ENCODE data around the gene SZT2.
"Not testable (repeated sequence)": the region's sequence is repeated elsewhere in the genome, so short reads cannot be mapped to it uniquely, and the experiment has no call there.

The SZT2 gene

GRCh38 chr1:43463479-43463878, 73.8 kb downstream of the SZT2 start:
- peak; percentile 5 for DNase-seq

DNA sequence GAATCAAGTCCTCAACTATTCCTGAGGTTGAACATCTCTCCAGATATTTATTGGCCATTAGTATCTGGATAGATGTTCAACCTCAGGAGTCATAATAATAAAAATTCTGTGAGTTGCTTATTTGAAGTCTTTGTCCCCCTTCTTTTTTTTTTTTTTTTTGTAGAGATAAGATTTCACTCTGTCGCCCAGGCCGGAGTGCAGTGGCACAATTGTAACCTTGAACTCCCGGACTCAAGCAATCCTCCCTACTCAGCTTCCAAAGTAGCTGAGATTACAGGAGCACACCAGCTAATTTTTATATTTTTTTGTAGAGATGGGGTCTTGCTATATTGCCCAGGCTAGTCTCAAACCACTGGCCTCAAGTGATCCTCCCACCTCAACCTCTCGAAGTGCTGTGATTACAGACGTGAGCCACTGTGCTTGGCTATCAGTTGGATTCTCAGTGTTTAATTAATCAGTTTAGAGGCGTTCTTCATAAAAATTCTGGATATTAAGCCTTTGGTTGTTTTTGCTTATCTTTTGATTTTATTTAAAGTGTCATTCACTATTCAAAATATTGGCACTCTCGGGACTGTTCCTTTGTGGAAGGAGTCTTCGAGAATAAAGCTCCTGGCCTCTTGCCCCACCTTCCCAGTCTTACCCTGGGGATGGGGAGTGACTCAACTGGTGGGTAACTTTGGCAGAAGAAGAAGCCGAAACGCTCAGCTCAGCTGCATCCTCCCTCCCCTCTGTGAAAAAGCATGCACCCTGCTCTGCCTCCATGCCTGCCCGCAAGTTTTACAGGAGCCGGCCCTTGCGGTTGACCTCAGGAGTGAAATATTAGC, 75.2 kb downstream of the SZT2 start:
- no peak for DNase-seq

DNA sequence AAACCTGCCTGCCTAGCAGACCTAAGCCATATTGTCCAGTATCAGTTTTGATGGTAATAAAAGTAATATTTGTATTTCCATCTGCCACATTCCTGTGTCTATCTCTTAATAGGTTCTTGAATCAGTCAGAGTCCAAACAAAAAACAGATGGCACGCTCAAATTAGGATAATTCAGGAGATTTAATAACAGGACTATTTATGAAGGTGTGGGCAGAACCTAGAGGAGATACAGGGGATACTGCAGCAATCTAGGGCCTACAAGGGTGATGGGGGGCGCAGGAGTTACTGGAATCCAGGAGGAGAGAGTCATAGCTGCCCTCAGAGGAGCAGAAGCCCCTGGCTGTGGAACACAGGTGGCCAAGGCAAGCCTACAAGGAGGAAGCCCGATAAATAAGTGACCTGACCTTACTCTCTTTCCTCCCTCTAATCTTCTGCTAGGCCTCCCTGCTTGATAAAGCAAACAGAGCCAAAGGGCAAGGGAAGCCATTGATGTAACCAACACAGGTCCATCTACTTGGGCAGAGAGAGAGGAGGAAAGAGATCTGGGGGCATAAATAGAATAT, 75.9 kb downstream of the SZT2 start:
- peak; percentile 33 for DNase-seq

GRCh38 chr1:43466403-43466802, 76.7 kb downstream of the SZT2 start:
- peak; percentile 16 for DNase-seq

- no peak for DNase-seq
Observed at GRCh38 chr1:43468414-43468813, 78.7 kb downstream of the SZT2 start.

DNA sequence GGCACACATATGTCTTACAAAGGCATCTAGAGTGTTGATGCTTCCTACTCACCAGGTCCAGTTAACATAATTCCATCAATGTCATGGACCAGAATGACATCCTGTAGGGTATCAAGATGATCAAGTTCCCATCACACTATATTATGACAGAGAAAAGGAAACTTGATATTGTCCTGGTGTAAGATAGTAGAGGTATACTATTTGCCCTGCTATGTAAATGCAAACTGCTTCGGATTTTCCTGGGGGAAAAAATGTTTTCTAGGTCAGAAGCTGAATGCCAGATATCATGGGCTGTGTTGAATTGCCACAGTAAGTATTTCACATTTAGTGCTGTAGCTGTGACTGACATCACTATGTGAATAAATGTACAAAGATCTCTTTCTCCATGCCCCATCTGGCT, 80.2 kb downstream of the SZT2 start:
- no peak for DNase-seq

DNA sequence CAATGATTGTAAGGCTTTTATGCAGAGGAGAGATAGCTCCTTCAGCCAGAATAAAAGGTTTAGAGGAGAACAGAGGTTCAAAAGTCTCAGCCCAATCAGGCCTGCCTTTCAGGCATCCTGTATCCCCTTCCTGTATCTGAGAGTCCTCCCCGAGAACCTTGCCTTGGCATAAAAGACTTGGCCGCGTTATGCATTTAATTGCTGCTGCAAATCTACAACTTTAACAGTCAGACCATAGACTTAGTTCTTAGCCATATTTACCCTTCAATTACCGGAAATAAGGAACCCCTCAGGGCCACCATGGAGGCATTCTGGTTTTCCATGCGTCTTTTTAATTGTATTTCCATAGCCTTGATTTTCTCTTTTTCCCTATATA, 82.4 kb downstream of the SZT2 start:
- no peak for DNase-seq

- peak; percentile 49 for DNase-seq
Observed at GRCh38 chr1:43472463-43473151, 82.9 kb downstream of the SZT2 start.

GRCh38 chr1:43473463-43473862, 83.8 kb downstream of the SZT2 start:
- no peak for DNase-seq

DNA sequence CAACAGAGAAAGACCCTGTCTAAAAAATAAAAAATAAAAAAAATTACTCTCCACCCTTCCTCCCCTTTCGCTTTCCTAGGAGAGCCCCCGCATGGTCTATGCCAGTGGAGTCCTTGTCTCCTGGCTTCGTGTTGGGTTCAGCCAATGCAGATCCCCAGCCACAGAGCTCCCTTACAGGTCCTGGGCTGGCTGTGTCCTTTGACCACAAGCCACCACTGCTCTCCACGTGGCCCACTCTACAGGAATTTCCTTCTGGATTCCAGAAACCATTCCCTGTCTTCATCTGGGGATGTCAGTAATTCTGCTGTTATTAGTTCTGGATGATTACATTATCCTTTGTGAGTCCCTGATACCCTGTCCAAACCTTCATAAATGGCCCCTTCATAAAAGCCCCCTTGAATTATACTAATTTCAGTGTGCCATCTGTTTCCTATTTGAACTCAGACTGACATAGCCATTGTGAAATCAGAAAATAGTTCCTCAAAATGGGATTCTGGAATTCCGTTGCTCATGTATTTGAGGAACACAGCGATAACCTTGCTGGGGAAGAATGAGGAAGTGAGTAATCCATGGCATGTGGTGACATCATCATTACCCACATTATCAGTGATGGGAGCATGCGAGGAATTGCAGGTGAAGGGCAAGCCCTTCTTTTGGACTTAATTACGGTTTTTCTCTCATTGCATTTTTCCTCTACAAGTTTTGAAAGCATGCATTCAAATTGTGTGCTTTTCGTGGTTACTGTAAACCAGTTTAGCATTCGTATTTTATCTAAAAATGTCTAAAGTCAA, 86.1 kb downstream of the SZT2 start:
- DNase-seq, result not testable (repeated sequence)

GRCh38 chr1:43477716-43478115, 88.0 kb downstream of the SZT2 start:
- no peak for DNase-seq

DNA sequence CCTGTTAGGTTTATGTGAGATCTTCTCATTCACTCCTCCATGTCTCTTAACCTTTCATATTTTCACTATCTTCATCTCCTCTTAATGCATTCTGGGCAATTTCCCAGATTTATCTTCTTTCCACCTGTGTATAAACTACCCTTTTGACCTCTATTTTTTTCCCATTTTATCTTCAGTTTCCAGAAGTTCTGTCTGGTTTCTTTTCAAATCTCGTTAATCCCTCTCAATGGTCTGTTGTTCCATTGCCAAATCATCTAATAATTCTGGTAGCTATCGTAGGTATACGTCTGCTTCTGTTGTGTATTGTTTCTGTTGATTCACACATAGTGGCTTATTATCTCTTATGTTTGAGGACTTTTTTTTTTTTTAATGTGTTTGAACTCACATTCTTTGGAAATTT, 89.7 kb downstream of the SZT2 start:
- DNase-seq, result no peak

GRCh38 chr1:43481491-43481890, 91.8 kb downstream of the SZT2 start:
- DNase-seq, result peak; percentile 51

GRCh38 chr1:43482215-43482614, 92.5 kb downstream of the SZT2 start:
- no peak for DNase-seq

DNA sequence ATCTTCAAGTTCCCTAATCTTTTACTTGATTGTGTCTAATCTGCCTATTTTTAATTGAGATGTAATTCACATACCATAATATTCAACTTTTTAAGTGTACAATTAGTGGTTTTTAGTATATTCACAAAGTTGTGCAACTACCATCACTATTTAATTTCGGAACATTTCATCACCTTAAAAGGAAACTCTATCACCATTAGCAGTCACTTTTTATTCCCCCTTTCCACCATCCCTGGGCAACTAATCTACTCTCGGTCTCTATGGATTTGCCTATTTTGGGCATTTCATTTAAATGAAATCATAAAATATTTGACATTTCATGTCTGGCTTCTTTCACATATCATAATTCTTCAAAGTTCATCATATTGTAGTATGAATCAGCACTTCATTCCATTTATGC, 94.7 kb downstream of the SZT2 start:
- no peak for DNase-seq

GRCh38 chr1:43488165-43488564, 98.5 kb downstream of the SZT2 start:
- DNase-seq, result no peak

GRCh38 chr1:43491061-43491460, 101.4 kb downstream of the SZT2 start:
- DNase-seq, result no peak

DNA sequence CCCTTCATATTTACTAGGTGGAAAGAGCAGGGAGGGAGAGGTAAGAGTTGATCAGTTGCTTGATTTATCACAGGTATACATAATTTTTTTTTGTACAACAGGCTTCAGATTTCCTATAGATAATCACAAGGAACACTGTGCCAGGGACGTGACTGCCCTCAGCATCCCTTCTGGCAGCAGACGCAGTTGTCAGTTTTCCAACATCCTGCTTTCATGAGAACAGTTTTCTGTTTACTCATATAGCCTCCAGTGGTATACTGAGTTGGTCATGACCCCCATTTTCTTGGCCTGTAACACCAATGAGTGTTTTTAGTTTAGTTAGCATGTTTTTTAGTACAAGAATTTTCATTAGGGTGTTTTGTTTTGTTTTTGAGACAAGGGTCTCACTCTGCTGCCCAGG, 103.1 kb downstream of the SZT2 start:
- no peak for DNase-seq

GRCh38 chr1:43493661-43494450, 104.2 kb downstream of the SZT2 start:
- DNase-seq, result peak; percentile 42

GRCh38 chr1:43495204-43495603, 105.5 kb downstream of the SZT2 start:
- DNase-seq, result no peak

- no peak for DNase-seq
Observed at GRCh38 chr1:43499898-43500297, 110.2 kb downstream of the SZT2 start.

DNA sequence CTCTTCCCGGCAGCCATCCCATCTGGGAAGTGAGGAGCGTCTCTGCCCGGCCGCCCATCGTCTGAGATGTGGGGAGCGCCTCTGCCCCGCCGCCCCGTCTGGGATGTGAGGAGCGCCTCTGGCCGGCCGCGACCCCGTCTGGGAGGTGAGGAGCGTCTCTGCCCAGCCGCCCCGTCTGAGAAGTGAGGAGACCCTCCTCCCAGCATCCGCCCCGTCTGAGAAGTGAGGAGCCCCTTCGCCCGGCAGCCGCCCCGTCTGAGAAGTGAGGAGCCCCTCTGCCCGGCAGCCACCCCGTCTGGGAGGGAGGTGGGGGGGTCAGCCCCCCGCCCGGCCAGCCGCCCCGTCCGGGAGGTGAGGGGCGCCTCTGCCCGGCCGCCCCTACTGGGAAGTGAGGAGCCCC, 112.1 kb downstream of the SZT2 start:
- DNase-seq, result not testable (repeated sequence)

DNA sequence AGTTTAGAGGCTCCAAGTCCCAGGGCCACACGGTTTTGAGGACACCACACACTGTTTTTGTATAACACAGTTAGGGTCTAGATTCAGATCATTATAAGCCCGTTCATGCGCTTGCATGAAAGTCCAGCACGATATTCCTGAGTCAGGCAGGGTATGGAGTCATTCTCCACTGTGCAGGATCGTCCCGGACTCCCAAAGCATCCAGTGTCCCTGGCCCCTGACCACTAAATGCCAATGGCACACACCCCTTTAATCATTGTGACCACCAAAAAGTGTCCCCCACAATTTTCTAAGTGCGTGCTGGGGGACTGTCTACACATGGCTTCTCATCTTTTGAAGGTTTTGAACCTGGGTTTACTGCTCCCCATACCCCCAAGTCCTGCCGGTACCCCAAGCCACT, 113.8 kb downstream of the SZT2 start:
- DNase-seq, result no peak
